GM04504 (cell line): ENCODE data around the gene THY1.
A peak's percentile ranks its signal among the peaks of the same experiment; 100 is the strongest.
"Not testable (repeated sequence)": the region's sequence is repeated elsewhere in the genome, so short reads cannot be mapped to it uniquely, and the experiment has no call there.

Experiments used
- DNase-seq: peaks from one replicate; pipeline ENCODE4 v3.0.0-alpha.2; 2012; ENCODE audit warnings: low read depth

The THY1 gene

DNA sequence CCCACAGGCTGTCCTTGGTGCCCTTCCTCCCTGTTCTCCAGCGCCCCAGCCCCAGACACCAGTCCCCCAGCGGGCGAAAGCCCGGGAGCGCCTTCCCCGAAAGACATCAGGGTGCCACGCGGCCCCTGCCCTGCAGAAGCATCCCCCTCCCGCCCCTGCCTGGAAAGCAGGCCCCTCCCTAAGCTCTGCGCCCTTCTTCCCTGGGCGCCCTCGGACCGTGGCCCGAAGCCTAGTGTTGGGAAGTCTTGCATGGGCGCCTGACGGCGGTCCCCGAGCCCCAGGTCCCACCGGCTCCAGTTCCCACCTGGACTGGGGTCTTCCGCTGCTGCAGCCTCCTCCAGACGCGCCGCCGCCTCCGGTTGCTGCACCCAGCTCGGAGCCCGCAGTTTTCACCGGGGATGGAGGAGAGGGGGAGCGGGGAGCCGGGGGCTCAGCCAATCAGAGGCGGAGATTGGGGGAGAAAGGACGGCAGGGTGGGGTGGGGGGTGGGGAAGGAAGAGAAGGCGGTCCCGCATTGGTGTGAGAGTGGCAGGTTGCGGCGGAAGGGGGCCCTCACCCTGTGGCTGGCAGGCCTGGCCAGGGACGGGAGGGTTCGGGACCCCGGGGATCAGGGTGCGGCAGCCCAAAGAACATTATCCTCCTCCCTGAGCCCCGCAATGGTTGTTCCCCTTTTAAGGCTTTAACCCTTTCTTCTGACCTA, at the start of gene THY1:
Gene THY1 (minus strand): TSS at position 364 of the 700 bp plus-strand sequence. CDS start 2,267 bp downstream, outside the sequence.
- DNase-seq: no peak

DNA sequence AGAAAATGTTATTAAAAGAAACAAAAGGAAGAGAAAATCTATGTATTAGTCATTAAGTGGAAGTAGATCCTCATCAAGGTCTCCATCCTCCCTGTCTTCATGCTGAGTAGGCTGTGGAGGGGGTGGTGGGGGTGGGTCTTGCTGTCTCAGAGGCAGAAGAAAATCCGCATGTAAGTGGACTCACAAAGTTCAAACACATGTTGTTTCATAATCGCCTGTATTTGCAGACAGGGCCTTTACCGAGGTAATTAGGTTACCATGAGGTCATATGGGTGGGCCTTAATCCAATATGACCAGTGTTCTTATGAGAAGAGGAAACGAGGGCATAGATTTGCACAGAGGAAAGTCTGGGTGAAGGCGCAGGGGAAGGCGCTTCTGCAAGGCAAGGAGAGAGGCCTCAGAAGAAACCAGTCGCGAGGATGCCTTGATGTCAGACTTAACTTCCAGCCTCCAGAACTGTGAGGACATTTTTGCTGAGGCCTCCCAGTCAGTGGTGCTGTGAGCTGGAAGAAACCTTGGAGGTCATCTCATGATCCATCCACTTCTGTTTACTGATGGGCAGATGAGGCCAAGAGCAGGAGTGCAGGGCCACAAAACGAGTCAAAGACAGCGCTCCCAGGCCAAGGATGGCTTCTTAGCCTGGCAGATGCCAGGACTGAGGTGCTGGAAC, 49.3 kb upstream of the THY1 start:
- no peak for DNase-seq

- DNase-seq: no peak
Measured at GRCh38 chr11:119471329-119471728, 48.4 kb upstream of the THY1 start.

DNA sequence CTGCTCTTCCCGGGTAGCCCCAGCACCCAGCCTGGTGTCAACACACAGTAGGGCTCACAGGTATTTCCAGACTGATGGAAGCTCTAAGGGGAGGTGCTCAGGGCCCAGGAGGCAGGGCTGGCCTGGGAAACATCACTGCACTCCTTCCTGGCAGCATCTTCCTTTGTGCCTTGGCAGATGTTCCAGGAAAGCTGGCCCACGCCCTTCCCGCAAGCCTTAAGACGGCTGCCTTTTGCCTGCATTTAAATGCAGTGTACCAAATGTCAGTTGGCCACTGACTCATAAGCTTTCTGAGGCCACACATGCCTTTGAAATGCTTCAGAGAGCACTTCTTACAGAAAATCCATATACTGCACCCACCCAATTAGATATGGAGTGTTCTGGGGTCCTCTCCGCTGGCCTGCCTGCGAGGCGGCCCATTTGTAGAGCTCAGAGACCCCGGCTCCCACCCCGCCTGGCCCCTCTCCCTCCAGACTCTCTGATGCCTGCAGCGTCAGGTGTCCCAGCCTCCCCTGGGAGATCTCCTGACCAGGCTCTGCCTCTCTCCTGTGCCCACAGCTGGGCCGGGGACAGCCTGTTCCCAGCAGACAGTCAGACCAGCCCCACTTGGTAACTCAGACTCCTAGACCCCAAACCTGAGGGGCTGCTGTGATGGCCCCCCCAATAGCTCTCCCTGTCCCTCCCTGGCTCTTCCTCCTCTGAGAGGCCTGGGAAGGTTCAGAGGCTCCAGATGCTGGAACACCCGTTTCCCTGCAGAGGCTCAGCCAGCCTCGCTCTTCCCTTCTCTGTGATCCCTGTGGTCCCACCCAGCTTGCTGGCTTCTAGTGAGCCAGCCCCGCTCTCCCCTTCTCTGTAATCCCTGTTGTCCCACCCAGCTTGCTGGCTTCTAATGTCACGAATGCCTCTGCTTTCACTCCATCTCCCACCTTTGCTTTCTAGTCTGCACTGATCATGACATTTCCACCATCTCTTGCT, 47.6 kb upstream of the THY1 start:
- peak; percentile 93 for DNase-seq

GRCh38 chr11:119469506-119469905, 46.5 kb upstream of the THY1 start:
- DNase-seq: no peak

GRCh38 chr11:119468511-119468910, 45.5 kb upstream of the THY1 start:
- no peak for DNase-seq

DNA sequence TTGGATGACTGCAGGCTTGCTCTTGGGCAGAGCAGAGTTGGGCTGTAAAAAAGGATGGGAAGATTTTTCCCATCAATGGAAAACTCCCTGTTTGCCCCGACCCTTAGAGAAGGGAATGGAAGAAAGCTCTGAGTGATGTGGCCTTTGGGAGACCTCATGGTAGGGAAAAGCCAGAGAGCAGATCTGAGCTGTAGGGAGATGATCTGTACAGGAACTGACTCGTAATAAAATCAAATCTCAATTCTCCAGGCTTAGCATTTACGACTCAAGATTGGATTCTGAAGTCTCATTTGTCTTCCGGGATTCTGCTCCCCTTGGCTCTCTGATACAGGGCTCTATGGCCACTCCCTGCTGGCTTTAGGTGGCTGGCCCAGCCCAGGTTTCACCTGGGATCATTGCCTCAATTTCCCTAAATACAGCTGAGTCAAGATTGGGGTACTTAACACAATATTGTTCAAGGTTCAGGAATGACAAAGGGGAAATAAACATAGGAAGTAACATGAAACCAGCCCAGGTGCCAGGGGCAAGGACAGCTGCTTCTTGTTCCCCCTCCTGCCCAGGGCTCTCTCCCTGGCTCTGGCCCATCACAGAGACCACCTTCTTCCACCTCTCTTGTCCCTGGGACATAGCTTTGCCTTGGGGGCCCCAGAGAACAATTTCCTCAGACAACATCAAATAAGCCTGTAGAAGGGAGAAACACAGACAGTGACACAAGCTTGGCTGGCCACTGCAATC, 38.4 kb upstream of the THY1 start:
- DNase-seq: no peak

DNA sequence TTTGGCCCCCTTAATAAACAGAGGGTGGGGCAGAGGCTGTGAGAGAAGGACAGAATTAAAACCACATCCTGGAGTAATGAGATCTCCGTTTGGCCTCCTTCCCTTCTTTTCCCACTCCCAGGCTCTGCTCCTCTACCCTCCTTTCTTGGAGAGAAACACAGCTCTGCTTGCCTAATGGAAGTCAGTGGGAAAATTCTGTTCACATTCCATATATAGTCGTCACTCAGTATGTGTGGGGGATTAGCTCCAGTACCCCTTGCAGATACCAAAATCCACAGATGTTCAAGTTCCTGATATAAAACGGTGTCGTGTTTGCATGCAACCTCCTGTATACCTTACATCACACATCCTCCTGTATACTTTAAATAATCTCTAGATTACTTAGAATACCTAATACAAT, 37.6 kb upstream of the THY1 start:
- peak; percentile 82 for DNase-seq

DNA sequence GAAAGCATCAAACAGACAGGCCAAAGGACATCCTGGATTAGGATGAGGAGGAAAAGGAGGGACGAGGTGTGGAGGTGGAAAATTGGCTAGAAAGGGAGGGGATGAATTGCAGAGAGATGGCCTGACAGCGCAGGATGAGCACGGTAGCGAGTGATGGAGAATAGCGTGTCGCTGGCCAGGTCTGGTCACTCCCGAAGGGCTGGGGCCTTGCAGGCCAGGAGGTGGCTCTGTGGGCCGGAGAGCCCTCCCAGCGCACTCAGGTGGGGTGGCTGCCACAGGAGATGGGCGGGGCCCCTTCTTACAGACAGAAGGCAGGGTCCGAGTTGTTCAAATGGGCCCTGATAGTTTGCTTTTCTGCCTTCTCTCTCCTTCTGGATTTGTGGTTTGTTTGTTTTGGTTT, 37.1 kb upstream of the THY1 start:
- no peak for DNase-seq

- DNase-seq: no peak
Measured at GRCh38 chr11:119459293-119459976, 36.5 kb upstream of the THY1 start.

- DNase-seq: not testable (repeated sequence)
Measured at GRCh38 chr11:119455708-119456107, 32.7 kb upstream of the THY1 start.

DNA sequence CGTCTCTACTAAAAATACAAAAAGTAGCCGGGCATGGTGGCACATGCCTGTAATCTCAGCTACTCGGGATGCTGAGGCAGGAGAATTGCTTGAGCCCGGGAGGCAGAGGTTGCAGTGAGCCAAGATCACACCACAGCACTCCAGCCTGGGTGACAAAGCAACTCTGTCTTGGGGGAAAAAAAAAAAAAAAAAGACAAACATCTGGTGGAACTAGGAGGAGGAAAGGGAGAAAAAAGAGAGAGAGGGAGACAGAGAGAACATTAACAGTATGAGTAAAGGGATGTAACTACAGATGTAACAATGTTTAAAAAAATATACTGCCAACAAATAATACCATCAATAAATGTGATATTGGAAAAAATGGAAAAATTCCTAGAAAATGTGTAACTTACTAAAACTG, 32.3 kb upstream of the THY1 start:
- not testable (repeated sequence) for DNase-seq

GRCh38 chr11:119453881-119454280, 30.9 kb upstream of the THY1 start:
- no peak for DNase-seq

GRCh38 chr11:119450590-119451326, 27.8 kb upstream of the THY1 start:
- DNase-seq: no peak

- DNase-seq: no peak
Measured at GRCh38 chr11:119449498-119449897, 26.5 kb upstream of the THY1 start.

DNA sequence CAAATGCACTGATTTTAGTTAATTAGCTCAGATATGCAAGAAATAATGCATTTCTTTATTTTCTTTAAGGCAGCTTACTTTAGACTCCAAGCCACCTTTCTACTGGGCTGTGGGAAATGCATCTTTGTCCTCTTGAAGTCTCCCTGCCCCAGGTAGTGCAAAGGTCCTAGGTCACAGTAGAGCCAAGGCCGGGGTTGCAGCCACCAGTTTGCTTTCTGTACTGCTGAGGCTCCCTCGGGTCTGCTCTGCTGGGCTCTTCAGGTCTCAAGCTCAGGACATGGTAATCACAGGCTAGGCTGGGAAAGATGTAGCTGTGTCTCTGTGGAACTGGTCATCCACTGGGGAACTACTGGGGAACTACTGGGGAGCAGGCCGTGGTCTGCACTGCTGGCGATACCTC, 25.4 kb upstream of the THY1 start:
- no peak for DNase-seq

GRCh38 chr11:119447664-119448242, 24.8 kb upstream of the THY1 start:
- DNase-seq: no peak

DNA sequence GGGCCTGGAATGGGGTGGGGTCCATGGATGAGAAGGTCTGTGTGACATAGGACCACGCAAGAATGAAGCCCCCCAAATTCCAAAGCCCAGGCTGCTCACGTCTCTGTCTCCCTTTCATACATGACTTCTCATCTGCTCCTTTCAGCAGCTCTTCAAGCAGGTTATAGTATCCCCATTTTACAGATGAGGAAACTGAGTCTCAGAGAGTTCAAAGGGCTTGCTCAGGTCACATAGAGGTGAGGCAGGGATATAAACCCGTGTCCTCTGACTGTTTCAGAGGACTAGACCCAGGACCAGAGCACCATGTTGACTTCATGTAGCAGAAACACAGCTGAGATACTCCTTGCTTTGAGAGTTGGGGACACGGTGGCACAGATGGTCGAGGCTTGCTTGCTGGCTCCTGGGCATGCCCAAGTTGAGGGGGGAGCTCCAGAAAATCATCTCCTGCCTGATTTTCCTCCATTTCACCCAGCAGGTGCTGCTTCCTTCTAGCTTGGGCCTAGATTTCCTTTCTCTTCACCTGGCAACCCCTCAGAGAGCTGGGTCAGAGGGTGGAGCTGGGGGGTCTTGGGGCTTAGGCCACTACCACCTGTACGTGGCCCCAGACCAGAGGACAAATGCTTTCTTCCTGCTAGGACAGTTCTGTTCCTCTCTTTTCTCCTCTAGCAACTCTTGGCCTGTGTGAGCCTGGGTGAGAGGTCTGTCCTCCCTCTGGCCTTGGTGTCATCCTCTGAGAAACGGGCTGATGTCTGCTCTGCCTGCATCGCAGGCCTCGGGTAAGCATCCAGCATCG, 24.1 kb upstream of the THY1 start:
- no peak for DNase-seq

GRCh38 chr11:119446434-119446833, 23.5 kb upstream of the THY1 start:
- no peak for DNase-seq
